GM12878 (cell line): Measurements from ENCODE around the gene CSK. TPM values are rescaled to one million over a fixed set of nuclear protein-coding genes. Genes with fewer than 3 reads are reported as not detected.

Source experiments
- BCL3 ChIP-seq: IDR thresholded peaks from 2 replicates; pipeline ENCODE4 v1.6.1; 2011; ENCODE audit warnings: borderline replicate concordance, low read depth, mild to moderate bottlenecking, moderate library complexity, low read length; ENCODE audit not compliant: insufficient read depth, poor library complexity, severe bottlenecking
- E2F4 ChIP-seq: IDR thresholded peaks from 2 replicates; pipeline ENCODE4 v1.6.1; 2012; ENCODE audit warnings: low read depth, low read length, improper control_type of control experiment
- ELK1 ChIP-seq: IDR thresholded peaks from 2 replicates; pipeline ENCODE4 v1.6.1; 2012; ENCODE audit warnings: low read depth, low read length, improper control_type of control experiment
- IKZF1 ChIP-seq: fragments of 450-650 bp; conservative IDR thresholded peaks from 2 replicates; pipeline ENCODE4 v1.6.1; 2017; ENCODE audit warnings: antibody characterized with exemption, mild to moderate bottlenecking
- KDM1A ChIP-seq: fragments of 200-600 bp; sonication (generic); IDR thresholded peaks from 2 replicates; pipeline ENCODE4 v1.6.1; 2016; ENCODE audit warnings: borderline replicate concordance
- NBN ChIP-seq: fragments of 450-650 bp; IDR thresholded peaks from 2 replicates; pipeline ENCODE4 v1.6.1; 2016
- NR2C1 ChIP-seq: fragments of 450-650 bp; IDR thresholded peaks from 2 replicates; pipeline ENCODE4 v1.6.1; 2017; ENCODE audit warnings: antibody characterized with exemption, mild to moderate bottlenecking, moderate library complexity
- PKNOX1 ChIP-seq: fragments of 450-650 bp; IDR thresholded peaks from 2 replicates; pipeline ENCODE4 v1.6.1; 2016; ENCODE audit warnings: mild to moderate bottlenecking
- RELA ChIP-seq: fragments of 450-650 bp; IDR thresholded peaks from 2 replicates; pipeline ENCODE4 v1.8.0; 2014; ENCODE audit warnings: borderline replicate concordance; ENCODE audit not compliant: partially characterized antibody
- SPI1 ChIP-seq: IDR thresholded peaks from 2 replicates; pipeline ENCODE4 v1.6.1; 2011; ENCODE audit warnings: low read depth, mild to moderate bottlenecking, low read length, moderate library complexity, borderline replicate concordance; ENCODE audit not compliant: insufficient read depth
- ZBTB4 ChIP-seq: fragments of 450-650 bp; formaldehyde crosslinking; IDR thresholded peaks from 2 replicates; pipeline ENCODE4 v1.4.0; 2022; ENCODE audit warnings: mild to moderate bottlenecking, moderate library complexity
- ZBTB40 ChIP-seq: fragments of 450-650 bp; IDR thresholded peaks from 2 replicates; pipeline ENCODE4 v1.6.1; 2016; ENCODE audit warnings: mild to moderate bottlenecking, moderate library complexity, borderline replicate concordance
- polyA plus RNA-seq, 11 experiments: library from polyadenylated mRNA; depleted of rRNA in 4 of 11; unstranded in 6 of 11; stranded (reverse) in 5 of 11; fragments of >200 nt; fragmentation: Nextera tagmentation in 4 of 11; fragmentation: Illumina TruSeq in 1 of 11; extraction: Ambion mirVana in 4 of 11; extraction: Trizol in 1 of 11; gene quantifications; 1 replicate in 1 of 11; 2 replicates in 10 of 11; pipeline versions ENCODE4 v1.2.1 to v1.2.3, GENCODE V29; 2011 to 2016; ENCODE audit warnings: inconsistent platforms in 2 of 11, missing spikeins in 2 of 11, low read depth in 1 of 11
- total RNA-seq, 4 experiments: library from RNA; depleted of rRNA in 3 of 4; stranded (reverse); fragments of >200 nt in 3 of 4; fragmentation: Illumina TruSeq in 1 of 4; extraction: Trizol in 1 of 4; gene quantifications; 2 replicates each; pipeline versions ENCODE4 v1.2.1 to v1.2.3, GENCODE V29; 2013 to 2021

CSK gene
- total and polyA plus RNA-seq, 10 of the 15 experiments (the other 5 are each of a cell fraction or from before 2014, with no cell fraction given) = 3.4 to 327 (median 75.8) TPM

GRCh38 chr15:74776821-74777768 is 4.8 kb upstream of the CSK start (continued):
- TF ChIP-seq BCL3 = peak; percentile 75
- TF ChIP-seq SPI1 = peak; percentile 92
- TF ChIP-seq KDM1A = no peak
- no peak for TF ChIP-seq ELK1
- TF ChIP-seq NR2C1 = peak; percentile 47; the same call in 1 of the 2 replicates
- peak; percentile 41; the same call in 1 of the 2 replicates for TF ChIP-seq ZBTB40
- peak; percentile 92 for TF ChIP-seq RELA
- TF ChIP-seq IKZF1 = peak; percentile 94
- TF ChIP-seq E2F4 = no peak
- 0 out of 2 replicates have a peak, but pooled peaks have one; percentile 25 for TF ChIP-seq PKNOX1
- 0 out of 2 replicates have a peak, but pooled peaks have one; percentile 50 for TF ChIP-seq NBN
- TF ChIP-seq ZBTB4 (CRISPR knock-in tag) = no peak
